SKM-1 (cell line): Measurements from ENCODE around the gene IFNA4.
"Not testable (repeated sequence)": the region's sequence is repeated elsewhere in the genome, so short reads cannot be mapped to it uniquely, and the experiment has no call there.

Experiments used
- DNase-seq: peaks from one replicate; lab custom pipeline; 2025; ENCODE audit not compliant: unreplicated experiment; lab: John Stamatoyannopoulos, UW

IFNA4 gene

DNA sequence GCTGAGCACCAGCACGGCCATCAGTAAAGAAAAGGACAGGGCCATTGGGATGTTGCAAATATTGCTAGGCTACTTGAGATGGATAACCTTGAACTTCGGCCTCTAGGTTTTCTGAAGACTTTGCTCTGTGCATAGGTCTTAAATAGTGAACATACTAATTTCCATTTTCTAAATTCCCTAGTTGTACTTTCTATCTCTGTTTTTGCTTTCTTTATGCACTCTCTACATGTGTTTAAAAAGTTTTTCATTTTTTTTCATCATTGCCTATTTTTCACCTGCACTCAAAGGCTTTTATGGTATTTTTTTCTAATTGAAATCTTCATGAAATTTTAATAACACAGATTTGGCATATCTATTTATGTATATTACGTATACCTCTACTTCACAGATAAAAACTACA is at the start of gene IFNA4:
Gene IFNA4 (minus strand): TSS at position 101 of the 400 bp plus-strand sequence. CDS start 56 bp downstream, at position 45.
- not testable (repeated sequence) for DNase-seq

DNA sequence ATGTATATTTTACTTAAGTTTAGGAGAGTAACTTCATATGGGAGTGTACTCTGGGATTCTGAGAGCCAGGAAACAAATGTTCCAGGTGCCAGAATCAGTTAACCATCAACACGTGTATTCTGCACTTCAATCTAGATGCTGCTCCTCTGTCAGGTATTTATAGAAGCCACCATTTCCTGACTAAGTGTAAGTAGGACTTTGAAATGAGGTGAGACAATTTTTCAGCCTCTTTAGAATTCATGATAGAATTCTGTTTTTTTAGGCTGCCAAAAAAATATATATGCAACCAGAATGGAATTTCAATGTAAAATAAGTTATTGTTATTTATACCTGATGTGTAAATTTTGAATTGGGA is 49.0 kb upstream of the IFNA4 start:
- not testable (repeated sequence) for DNase-seq

DNA sequence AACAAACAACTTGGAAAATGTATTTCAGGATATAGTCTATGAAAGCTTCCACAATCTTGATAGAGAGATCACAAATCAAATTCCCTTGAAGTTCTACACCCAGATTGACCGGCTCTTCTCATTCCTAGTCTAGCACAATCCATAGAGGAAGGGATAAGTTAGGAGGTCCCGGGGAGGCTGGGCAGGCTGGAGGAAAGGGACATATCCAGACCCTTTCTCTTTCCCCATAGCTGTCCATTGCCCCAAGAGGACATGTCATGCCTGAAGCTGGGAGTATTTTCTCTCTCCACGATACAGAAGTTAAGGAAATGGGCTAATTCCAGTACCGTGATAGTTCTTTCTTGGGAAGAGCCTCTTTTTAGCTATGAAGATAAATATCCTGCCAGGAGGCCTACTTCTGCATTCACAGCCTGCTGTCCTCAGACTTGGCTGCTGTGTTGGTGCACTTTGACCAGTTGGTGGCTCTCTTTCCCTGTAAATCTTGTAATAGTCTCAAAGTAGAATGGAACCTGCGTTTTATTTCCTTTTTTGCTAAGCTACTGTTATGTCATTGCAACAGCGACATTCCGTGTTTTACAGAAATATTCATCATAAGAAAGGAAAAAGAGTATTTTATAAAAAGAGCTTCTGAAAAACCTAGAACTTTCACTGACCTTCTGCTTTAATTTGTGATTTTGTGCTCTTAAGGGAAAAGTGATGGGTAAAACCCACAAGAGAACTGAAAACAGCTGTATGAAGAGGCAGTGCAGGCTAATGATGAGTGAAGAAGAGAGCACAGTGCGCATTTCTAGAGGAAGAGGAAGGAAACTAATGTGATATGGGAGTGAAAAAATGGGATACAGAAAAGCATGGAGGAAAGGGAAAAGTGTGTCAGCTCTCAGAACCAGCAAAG is 48.3 kb upstream of the IFNA4 start:
- DNase-seq: peak; percentile 85

DNA sequence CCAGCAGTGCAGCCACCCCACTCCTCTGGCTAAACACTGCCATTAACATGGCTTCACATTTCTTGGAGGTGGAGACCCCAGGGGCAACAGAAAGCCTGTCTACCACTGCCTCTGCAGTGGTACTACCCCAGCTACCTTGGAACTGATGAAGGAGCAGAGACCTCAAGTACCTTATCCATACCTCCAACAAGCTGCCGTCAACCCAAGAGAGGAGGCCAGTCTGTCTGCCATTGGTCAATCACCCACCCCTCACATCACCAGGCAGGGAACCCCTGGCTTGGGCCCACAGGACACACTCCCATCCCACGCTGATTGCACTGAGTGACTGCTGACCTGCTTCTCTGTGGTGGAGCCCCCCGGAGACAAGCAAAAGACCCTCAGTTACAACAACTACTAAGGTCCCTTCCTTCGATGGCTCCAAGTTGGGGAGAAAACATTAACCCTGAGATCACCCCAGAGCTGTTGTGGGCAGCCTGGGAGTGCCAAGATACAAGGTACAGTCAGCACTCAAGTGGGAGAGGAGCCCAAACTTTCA is 46.8 kb upstream of the IFNA4 start:
- DNase-seq: no peak

DNA sequence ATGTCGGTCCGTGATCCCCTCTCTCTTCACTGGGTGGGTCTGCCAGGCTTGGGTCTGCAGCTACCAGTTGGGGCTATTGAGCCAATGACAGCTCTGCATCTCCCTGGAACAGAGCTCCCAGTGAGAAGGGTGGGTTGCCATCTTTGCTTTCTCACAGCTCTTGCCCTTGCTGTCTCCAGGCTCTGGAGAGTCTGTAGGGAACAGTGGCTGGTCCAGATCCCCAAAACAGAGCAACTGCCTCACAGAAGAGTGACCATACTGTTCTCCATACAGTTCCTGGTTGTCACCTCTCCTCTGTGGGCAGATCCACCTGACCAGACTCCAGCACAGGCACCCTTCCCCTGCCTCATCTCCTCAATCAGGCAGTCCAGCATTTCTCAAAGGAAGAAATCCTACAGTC is 45.9 kb upstream of the IFNA4 start:
- no peak for DNase-seq

DNA sequence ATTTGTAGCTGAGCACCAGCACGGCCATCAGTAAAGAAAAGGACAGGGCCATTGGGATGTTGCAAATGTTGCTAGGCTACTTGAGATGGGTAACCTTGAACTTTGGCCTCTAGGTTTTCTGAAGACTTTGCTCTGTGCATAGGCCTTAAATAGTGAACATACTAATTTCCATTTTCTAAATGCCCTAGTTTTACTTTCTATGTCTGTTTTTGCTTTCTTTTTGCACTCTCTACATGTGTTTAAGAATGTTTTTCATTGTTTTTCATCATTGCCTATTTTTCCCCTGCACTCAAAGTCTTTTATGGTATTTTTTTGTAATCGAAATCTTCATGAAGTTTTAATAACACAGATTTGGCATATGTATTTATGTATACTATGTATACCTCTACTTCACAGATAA is 40.7 kb upstream of the IFNA4 start, which contains the start of gene IFNA17:
Gene IFNA17 (minus strand): TSS at position 101 of the 400 bp plus-strand sequence. CDS start 49 bp downstream, at position 52.
- no peak for DNase-seq

DNA sequence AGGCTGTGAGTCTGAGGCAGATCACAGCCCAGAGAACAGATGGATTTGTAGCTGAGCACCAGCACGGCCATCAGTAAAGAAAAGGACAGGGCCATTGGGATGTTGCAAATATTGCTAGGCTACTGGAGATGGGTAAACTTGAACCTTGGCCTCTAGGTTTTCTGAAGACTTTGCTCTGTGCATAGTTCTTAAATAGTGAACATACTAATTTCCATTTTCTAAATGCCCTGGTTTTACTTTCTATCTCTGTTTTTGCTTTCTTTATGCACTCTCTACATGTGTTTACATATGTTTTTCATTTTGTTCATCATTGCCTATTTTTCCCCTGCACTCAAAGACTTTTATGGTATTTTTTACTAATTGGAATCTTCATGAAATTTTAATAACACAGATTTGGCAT is 29.8 kb upstream of the IFNA4 start, which contains the start of gene IFNA16:
Gene IFNA16 (minus strand): TSS at position 101 of the 400 bp plus-strand sequence. CDS start 6 bp downstream, at position 95.
- not testable (repeated sequence) for DNase-seq

DNA sequence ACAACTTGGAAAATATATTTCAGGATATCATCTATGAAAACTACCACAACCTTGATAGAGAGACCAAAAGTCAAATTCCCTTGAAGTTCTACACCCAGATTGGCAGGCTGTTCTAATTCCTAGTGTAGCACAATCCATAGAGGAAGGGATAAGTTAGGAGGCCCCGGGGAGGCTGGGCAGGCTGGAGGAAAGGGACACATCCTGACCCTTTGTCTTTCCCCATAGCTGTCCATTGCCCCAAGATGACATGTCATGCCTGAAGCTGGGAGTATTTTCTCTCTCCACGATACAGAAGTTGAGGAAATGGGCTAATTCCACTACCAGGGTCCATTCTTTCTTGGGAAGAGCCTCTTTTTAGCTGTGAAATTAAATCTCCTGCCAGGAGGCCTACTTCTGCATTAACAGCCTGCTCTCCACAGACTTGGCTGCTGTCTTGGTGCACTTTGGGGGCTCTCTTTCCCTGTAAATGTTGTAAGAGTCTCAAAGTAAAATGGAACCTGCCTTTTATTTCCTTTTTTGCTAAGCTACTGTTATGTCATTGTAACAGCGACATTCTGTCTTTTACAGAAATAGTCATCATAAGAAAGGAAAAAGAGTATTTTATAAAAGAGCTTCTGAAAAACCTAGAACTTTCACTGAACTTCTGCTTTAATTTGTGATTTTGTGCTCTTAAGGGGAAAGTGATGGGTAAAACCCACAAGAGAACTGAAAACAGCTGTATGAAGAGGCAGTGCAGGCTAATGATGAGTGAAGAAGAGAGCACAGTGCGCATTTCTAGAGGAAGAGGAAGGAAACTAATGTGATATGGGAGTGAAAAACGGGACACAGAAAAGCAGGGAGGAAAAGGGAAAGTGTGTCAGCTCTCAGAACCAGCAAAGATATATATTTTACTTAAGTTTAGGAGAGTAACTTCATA is 26.3 kb upstream of the IFNA4 start:
- peak; percentile 7 for DNase-seq

DNA sequence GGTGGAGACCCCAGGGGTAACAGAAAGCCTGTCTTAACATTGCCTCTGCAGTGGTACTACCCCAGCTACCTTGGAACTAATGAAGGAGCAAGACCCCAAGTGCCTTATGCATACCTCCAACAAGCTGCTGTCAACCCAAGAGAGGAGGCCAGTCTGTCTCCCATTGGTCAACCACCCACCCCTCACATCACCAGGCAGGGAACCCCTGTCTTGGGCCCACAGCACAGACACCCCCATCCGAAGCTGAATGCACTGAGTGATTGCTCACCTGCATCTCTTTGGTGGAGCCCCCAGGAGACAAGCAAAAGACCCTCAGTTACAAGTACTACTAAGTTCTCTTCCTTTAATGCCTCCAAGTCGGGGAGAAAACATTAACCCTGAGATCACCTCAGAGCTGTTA is 24.8 kb upstream of the IFNA4 start:
- not testable (repeated sequence) for DNase-seq

DNA sequence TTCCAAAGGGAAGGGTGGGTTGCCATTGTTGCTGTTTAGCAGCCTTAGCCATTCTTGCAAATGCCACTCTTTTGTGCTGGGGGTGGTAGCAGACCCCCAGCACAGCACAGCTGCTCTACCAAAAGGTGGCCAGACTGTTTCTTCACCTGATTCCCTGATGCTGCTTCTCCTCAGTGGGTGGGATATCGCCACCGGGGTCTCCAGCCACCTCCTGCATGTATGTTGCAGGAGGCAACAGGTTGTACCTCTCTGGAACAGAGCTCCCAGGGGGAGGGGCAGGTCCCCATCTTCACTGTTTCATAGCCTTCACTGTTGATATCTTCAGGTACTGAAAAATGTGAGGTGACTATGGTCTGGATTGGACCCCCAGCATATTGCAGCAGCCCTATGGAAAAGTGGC is 23.4 kb upstream of the IFNA4 start:
- not testable (repeated sequence) for DNase-seq

DNA sequence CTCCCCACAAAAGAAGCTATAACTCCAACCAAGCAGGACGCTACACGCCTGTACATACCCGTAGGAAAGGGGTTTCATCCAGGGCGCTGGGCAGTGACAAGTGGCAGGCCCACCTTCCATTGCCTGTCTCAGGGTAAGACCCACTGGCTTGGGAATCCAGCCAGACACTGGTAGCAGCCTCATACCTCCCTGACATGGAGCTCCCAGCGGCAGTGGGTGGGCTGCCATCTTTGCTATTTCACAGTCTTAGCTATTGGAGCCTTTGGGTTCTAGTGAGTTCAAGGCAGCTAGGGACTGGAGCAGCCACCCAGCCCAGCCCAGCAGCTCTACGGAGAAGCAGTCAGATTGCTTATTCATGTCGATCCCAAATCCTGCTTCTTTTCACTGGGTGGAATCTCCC is 22.9 kb upstream of the IFNA4 start:
- DNase-seq: no peak

DNA sequence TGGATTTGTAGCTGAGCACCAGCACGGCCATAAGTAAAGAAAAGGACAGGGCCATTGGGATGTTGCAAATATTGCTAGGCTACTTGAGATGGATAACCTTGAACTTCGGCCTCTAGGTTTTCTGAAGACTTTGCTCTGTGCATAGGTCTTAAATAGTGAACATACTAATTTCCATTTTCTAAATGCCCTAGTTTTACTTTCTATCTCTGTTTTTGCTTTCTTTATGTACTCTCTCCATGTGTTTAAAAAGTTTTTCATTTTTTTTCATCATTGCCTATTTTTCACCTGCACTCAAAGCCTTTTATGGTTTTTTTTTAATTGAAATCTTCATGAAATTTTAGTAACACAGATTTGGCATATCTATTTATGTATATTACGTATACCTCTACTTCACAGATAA is 19.7 kb upstream of the IFNA4 start, which contains the start of gene IFNA10:
Gene IFNA10 (minus strand): TSS at position 101 of the 400 bp plus-strand sequence. CDS start 46 bp downstream, at position 55.
- DNase-seq: not testable (repeated sequence)

DNA sequence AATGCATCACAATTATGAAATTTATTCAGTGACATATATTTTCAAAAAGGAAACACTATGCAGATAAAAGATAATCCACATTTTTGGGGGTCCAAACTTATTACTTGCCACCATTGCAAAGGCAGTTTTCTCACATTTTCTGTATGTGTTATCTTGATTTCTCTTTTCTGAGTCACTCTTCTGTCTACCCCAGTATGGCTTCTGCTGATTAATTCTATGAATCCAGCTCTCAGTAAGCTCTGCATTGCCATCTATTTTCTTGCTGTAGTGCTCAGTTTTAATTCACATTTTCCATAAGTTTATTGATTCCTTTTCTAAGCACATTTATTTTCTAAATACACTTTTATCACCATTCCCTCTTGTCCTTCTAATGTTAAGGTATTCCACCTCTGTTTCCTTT is 17.8 kb upstream of the IFNA4 start:
- DNase-seq: no peak

DNA sequence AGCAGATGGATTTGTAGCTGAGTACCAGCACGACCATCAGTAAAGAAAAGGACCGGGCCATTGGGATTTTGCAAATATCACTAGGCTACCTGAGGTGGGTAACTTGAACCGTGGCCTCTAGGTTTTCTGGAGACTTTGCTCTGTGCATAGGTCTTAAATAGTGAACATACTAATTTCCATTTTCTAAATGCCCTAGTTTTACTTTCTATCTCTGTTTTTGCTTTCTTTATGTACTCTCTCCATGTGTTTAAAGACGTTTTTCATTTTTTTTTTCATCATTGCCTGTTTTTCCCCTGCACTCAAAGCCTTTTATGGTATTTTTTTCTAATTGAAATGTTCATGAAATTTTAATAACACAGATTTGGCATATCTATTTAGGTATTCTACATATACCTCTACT is 14.7 kb upstream of the IFNA4 start, which contains the start of gene IFNA7:
Gene IFNA7 (minus strand): TSS at position 101 of the 400 bp plus-strand sequence. CDS start 40 bp downstream, at position 61.
- DNase-seq: not testable (repeated sequence)

DNA sequence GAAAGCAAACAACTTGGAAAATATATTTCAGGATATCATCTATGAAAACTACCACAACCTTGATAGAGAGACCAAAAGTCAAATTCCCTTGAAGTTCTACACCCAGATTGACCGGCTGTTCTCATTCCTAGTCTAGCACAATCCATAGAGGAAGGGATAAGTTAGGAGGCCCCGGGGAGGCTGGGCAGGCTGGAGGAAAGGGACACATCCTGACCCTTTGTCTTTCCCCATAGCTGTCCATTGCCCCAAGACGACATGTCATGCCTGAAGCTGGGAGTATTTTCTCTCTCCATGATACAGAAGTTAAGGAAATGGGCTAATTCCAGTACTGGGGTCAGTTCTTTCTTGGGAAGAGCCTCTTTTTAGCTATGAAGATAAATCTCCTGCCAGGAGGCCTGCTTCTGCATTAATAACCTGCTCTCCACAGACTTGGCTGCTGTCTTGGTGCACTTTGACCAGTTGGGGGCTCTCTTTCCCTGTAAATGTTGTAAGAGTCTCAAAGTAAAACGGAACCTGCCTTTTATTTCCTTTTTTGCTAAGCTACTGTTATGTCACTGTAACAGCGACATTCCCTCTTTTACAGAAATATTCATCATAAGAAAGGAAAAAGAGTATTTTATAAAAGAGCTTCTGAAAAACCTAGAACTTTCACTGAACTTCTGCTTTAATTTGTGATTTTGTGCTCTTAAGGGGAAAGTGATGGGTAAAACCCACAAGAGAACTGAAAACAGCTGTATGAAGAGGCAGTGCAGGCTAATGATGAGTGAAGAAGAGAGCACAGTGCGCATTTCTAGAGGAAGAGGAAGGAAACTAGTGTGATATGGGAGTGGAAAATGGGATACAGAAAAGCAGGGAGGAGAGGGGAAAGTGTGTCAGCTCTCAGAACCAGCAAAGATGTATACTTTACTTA is 7.7 kb upstream of the IFNA4 start:
- peak; percentile 31 for DNase-seq

DNA sequence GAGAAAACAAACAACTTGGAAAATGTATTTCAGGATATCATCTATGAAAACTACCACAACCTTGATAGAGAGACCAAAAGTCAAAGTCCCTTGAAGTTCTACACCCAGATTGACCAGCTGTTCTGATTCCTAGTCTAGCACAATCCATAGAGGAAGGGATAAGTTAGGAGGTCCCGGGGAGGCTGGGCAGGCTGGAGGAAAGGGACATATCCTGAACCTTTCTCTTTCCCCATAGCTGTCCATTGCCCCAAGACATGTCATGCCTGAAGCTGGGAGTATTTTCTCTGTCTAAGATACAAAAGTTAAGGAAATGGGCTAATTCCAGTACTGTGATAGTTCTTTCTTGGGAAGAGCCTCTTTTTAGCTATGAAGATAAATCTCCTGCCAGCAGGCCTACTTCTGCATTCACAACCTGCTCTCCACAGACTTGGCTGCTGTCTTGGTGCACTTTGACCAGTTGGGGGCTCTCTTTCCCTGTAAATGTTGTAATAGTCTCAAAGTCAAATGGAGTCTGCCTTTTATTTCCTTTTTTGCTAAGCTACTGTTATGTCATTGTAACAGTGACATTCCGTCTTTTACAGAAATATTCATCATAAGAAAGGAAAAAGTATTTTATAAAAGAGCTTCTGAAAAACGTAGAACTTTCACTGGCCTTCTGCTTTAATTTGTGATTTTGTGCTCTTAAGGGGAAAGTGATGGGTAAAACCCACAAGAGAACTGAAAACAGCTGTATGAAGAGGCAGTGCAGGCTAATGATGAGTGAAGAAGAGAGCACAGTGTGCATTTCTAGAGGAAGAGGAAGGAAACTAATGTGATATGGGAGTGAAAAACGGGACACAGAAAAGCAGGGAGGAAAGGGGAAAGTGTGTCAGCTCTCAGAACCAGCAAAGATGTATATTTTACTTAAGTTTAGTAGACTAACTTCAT is 4.3 kb downstream of the IFNA4 start:
- DNase-seq: peak; percentile 35

DNA sequence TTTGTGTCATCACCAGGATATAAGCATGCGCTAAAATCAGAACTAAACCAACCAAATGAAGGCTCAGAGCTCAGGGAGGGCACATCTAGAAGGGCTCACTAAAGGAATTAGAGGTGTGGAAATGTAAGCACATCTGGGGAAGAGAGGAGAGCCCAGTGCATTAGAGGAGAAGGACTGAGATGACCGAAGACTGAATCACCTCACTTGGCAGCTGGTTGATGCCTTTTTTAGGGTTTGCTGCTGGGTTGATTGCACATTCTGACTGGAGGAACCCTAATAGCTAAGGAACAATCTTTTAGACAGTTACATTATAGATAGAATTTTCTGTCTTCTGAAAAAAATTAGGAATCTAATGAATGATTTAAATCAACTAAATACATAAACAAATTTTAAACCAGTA is 12.7 kb downstream of the IFNA4 start:
- DNase-seq: no peak

DNA sequence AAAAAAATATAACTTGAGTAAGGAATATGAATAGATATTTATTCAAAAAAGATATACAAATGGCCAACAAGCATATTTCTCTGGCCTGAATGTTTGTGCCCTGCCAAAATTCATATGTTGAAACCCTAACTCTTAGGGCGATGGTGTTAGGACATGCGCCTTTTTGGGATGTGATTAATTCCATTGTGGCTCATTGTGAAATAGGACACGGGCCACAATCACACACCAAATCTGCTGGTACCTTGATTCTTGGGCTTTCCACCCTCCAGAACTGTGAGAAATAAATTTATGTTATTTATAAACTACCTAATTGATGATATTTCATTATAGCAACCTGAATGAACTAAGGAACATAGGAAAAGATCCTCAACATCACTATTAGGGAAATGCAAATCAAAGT is 15.2 kb downstream of the IFNA4 start:
- DNase-seq: no peak

DNA sequence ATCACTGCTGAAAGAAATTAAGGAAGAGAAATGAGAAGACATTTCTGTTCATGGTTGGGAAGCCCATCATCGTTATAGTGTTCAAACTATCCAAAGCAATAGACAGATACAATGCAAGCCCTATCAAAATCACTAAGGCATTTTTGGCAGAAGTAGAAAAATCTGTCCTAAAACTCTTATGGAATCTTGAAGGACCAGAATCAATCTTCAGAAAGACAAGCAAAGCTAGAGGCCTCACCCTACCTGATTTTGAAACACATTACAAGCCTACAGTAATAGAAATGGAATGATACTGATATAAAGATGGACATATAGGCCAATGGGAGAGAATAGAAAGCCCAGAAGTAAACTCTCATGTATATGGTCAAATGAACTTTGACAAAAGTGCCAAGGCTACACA is 16.0 kb downstream of the IFNA4 start:
- no peak for DNase-seq
